H9 (cell line): ENCODE results near the gene IL6R. TPM values are rescaled to one million over a fixed set of nuclear protein-coding genes. Genes with fewer than 3 reads are reported as not detected.

Experiments
- DNase-seq: peaks from one replicate; pipeline ENCODE4 v3.0.0-alpha.2; 2017
- H2AFZ ChIP-seq: one replicate; pipeline ENCODE4 v1.6.1; 2013; ENCODE audit warnings: mild to moderate bottlenecking, low read length, control low read depth, moderate library complexity
- H2AK5ac ChIP-seq: 2 replicates; pipeline ENCODE4 v1.6.1; 2013; ENCODE audit warnings: low read length, control low read depth, mixed read lengths; ENCODE audit not compliant: insufficient read length
- H2BK120ac ChIP-seq: one replicate; pipeline ENCODE4 v1.6.1; 2013; ENCODE audit warnings: low read depth, mild to moderate bottlenecking, low read length, control low read depth, inconsistent platforms; ENCODE audit not compliant: poor library complexity, severe bottlenecking
- H2BK12ac ChIP-seq: 2 replicates; pipeline ENCODE4 v1.6.1; 2013; ENCODE audit warnings: low read length, control low read depth, mixed read lengths, low read depth; ENCODE audit not compliant: insufficient read length
- H2BK15ac ChIP-seq: 2 replicates; pipeline ENCODE4 v1.6.1; 2013; ENCODE audit warnings: low read depth, low read length, control low read depth
- H2BK20ac ChIP-seq: one replicate; pipeline ENCODE4 v1.6.1; 2013; ENCODE audit warnings: low read depth, mild to moderate bottlenecking, low read length, control low read depth, inconsistent platforms; ENCODE audit not compliant: poor library complexity, severe bottlenecking
- H2BK5ac ChIP-seq: 2 replicates; pipeline ENCODE4 v1.6.1; 2013; ENCODE audit warnings: low read length, control low read depth, mixed read lengths; ENCODE audit not compliant: insufficient read length
- H3K14ac ChIP-seq: 2 replicates; pipeline ENCODE4 v1.6.1; 2013; ENCODE audit warnings: low read length, control low read depth; ENCODE audit not compliant: insufficient read depth
- H3K18ac ChIP-seq: 2 replicates; pipeline ENCODE4 v1.6.1; 2013; ENCODE audit warnings: low read depth, mild to moderate bottlenecking, mixed read lengths, low read length, control low read depth; ENCODE audit not compliant: insufficient read length
- H3K23ac ChIP-seq: 2 replicates; pipeline ENCODE4 v1.6.1; 2013; ENCODE audit warnings: low read length, control low read depth, mixed read lengths, low read depth; ENCODE audit not compliant: insufficient read length
- H3K23me2 ChIP-seq: 2 replicates; pipeline ENCODE4 v1.6.1; 2013; ENCODE audit warnings: low read depth, mild to moderate bottlenecking, mixed read lengths, low read length, control low read depth; ENCODE audit not compliant: insufficient read length, poor library complexity, severe bottlenecking
- H3K27ac ChIP-seq: 2 replicates; pipeline ENCODE4 v1.5.1; 2013; ENCODE audit warnings: low read length, control low read depth, mixed read lengths, low read depth; ENCODE audit not compliant: insufficient read length
- H3K27me3 ChIP-seq: 2 replicates; pipeline ENCODE4 v1.6.1; 2013; ENCODE audit warnings: low read length, control low read depth, inconsistent platforms; ENCODE audit not compliant: insufficient read depth
- H3K4ac ChIP-seq: 2 replicates; pipeline ENCODE4 v1.6.1; 2013; ENCODE audit warnings: low read depth, mild to moderate bottlenecking, control low read depth, inconsistent platforms, low read length, moderate library complexity
- H3K4me1 ChIP-seq: 2 replicates; pipeline ENCODE4 v1.6.1; 2013; ENCODE audit warnings: low read length, control low read depth, inconsistent platforms; ENCODE audit not compliant: insufficient read depth
- H3K4me2 ChIP-seq: 2 replicates; pipeline ENCODE4 v1.6.1; 2013; ENCODE audit warnings: low read length, control low read depth, mixed read lengths; ENCODE audit not compliant: insufficient read length, insufficient read depth
- H3K56ac ChIP-seq: 2 replicates; pipeline ENCODE4 v1.6.1; 2013; ENCODE audit warnings: low read depth, mild to moderate bottlenecking, mixed read lengths, low read length, control low read depth; ENCODE audit not compliant: insufficient read length
- H3K79me1 ChIP-seq: 2 replicates; pipeline ENCODE4 v1.6.1; 2013; ENCODE audit warnings: low read depth, mild to moderate bottlenecking, moderate library complexity, low read length, control low read depth, inconsistent platforms; ENCODE audit not compliant: insufficient read depth, poor library complexity, severe bottlenecking
- H3K79me2 ChIP-seq: 2 replicates; pipeline ENCODE4 v1.6.1; 2013; ENCODE audit warnings: low read length, control low read depth, inconsistent platforms; ENCODE audit not compliant: insufficient read depth
- H3K9ac ChIP-seq: 2 replicates; pipeline ENCODE4 v1.6.1; 2013; ENCODE audit warnings: low read length, control low read depth, mixed read lengths; ENCODE audit not compliant: insufficient read length; ENCODE audit errors: extremely low read depth
- H3K9me3 ChIP-seq: one replicate; pipeline ENCODE4 v1.6.1; 2013; ENCODE audit warnings: low read depth, low read length, inconsistent platforms; ENCODE audit not compliant: control insufficient read depth
- H3T11ph ChIP-seq: one replicate; pipeline ENCODE4 v1.6.1; 2013; ENCODE audit warnings: mild to moderate bottlenecking, low read length, control low read depth, inconsistent platforms
- H4K20me1 ChIP-seq: one replicate; pipeline ENCODE4 v1.6.1; 2013; ENCODE audit not compliant: control insufficient read depth, insufficient read length, insufficient read depth
- H4K5ac ChIP-seq: 2 replicates; pipeline ENCODE4 v1.6.1; 2013; ENCODE audit warnings: low read depth, mild to moderate bottlenecking, mixed read lengths, low read length, control low read depth; ENCODE audit not compliant: insufficient read length
- H4K8ac ChIP-seq: replicated peaks from 2 replicates; pipeline ENCODE4 v1.6.1; 2013; ENCODE audit warnings: low read length, control low read depth, mixed read lengths, low read depth; ENCODE audit not compliant: insufficient read length
- H4K91ac ChIP-seq: 2 replicates; pipeline ENCODE4 v1.6.1; 2013; ENCODE audit warnings: low read depth, mild to moderate bottlenecking, moderate library complexity, mixed read lengths, low read length, control low read depth; ENCODE audit not compliant: insufficient read length
- H3K27ac Mint-ChIP-seq, 3 experiments: 2 replicates in 2 of 3; 3 replicates in 1 of 3; pipeline ENCODE4 v1.8.0; 2020 to 2021; ENCODE audit warnings: mixed read lengths in 3 of 3, mild to moderate bottlenecking in 1 of 3, moderate library complexity in 1 of 3
- H3K27me3 Mint-ChIP-seq: 2 replicates; pipeline ENCODE4 v1.8.0; 2021; ENCODE audit warnings: low read depth, mild to moderate bottlenecking, moderate library complexity, mixed read lengths
- H3K36me3 Mint-ChIP-seq, 3 experiments: 2 replicates in 2 of 3; 3 replicates in 1 of 3; pipeline ENCODE4 v1.8.0; 2020 to 2021; ENCODE audit warnings: low read depth in 3 of 3, mixed read lengths in 3 of 3; ENCODE audit not compliant: insufficient read depth in 1 of 3
- H3K4me1 Mint-ChIP-seq, 2 experiments: 2 replicates each; pipeline ENCODE4 v1.8.0; 2020; ENCODE audit warnings: mixed read lengths in 2 of 2
- H3K4me3 Mint-ChIP-seq, 2 experiments: 2 replicates in 1 of 2; 3 replicates in 1 of 2; pipeline ENCODE4 v1.8.0; 2020 to 2021; ENCODE audit warnings: mild to moderate bottlenecking in 2 of 2, mixed read lengths in 2 of 2, moderate library complexity in 1 of 2
- H3K9me3 Mint-ChIP-seq, 2 experiments: 2 replicates in 1 of 2; 3 replicates in 1 of 2; pipeline ENCODE4 v1.8.0; 2020; ENCODE audit warnings: mild to moderate bottlenecking in 2 of 2, mixed read lengths in 2 of 2, moderate library complexity in 1 of 2
- CTCF ChIP-seq: fragments of 200-600 bp; sonication (generic); conservative IDR thresholded peaks from 3 replicates; pipeline ENCODE4 v1.8.0; 2021; ENCODE audit warnings: antibody characterized with exemption, mild to moderate bottlenecking
- WGBS: extraction: QIAGEN DNeasy Blood & Tissue Kit; methylation state at CpG from one replicate; pipeline ENCODE4 v1.1.7; 2013; ENCODE audit warnings: missing lambda C conversion rate, low lambda C conversion rate, mixed read lengths; ENCODE audit not compliant: insufficient read length; ENCODE audit errors: extremely low coverage; 5-methylcytosine and 5-hydroxymethylcytosine counted together
- total RNA-seq: library from RNA; stranded (reverse); gene quantifications from 2 replicates; pipeline ENCODE4 v1.2.1, GENCODE V29; 2021

Gene IL6R
- total RNA-seq, 1 experiment from 2014 or later, result 1.7 TPM

GRCh38 chr1:154418062-154418921 is 13.1 kb downstream of the IL6R start:
- H3K14ac ChIP-seq, result no peak overlapping the region; the same call in 1 of the 2 replicates
- H3K4me1 ChIP-seq, result no peaks in the 10 kb centered on the region
- no peak overlapping the region for H3T11ph ChIP-seq
- H3K27ac ChIP-seq, result no peak overlapping the region
- H3K4ac ChIP-seq, result no peak overlapping the region
- Mint-ChIP-seq H3K27me3 (no peaks in the 10 kb centered on the region), H3K36me3 (no peaks in the 10 kb centered on the region), H3K9me3 (no peaks in the 10 kb centered on the region), H3K4me3 (no peak overlapping the region), H3K27ac (peak overlapping the region in 2 of 3 experiments; percentile 83 to 96; a peak in 3 of 7 replicates), H3K4me1 (peaks cover 21 to 23% of the 10 kb centered on the region in 2 experiments)
- no peak overlapping the region for H2BK15ac ChIP-seq
- no peaks in the 10 kb centered on the region for H3K79me1 ChIP-seq
- no peak for DNase-seq
- no peak overlapping the region for H3K56ac ChIP-seq
- no peak overlapping the region for H2BK20ac ChIP-seq
- H4K8ac ChIP-seq, result no peak overlapping the region
- H2AFZ ChIP-seq, result no peak overlapping the region
- no peak overlapping the region for H2AK5ac ChIP-seq
- no CpG with 5 or more reads among the region's 17 CpGs for WGBS
- no peaks in the 10 kb centered on the region for H4K20me1 ChIP-seq
- no peak overlapping the region for H2BK12ac ChIP-seq
- no peaks in the 10 kb centered on the region for H3K9me3 ChIP-seq
- no peak overlapping the region for H2BK120ac ChIP-seq
- H3K9ac ChIP-seq, result no peak overlapping the region
- no peak for TF ChIP-seq CTCF
- H3K79me2 ChIP-seq, result no peaks in the 10 kb centered on the region
- no peak overlapping the region for H3K23ac ChIP-seq
- no peak overlapping the region for H2BK5ac ChIP-seq
- H3K18ac ChIP-seq, result no peak overlapping the region
- no peaks in the 10 kb centered on the region for H3K27me3 ChIP-seq
- H3K4me2 ChIP-seq, result no peak overlapping the region
- H4K5ac ChIP-seq, result no peak overlapping the region
- H4K91ac ChIP-seq, result no peak overlapping the region
- no peaks in the 10 kb centered on the region for H3K23me2 ChIP-seq
